Activated CD8-positive, alpha-beta T cell treated with anti-CD3 and anti-CD28 coated beads, Interleukin-2, amount 10 ng/mL, durations not matched to agents 7 days and 5 days (primary cell): Measurements from ENCODE around the gene NLRP9. TPM values are rescaled to one million over a fixed set of nuclear protein-coding genes. Genes with fewer than 3 reads are reported as not detected.
"Not testable (repeated sequence)": the region's sequence is repeated elsewhere in the genome, so short reads cannot be mapped to it uniquely, and the experiment has no call there.

Experiments used
- ATAC-seq: fragments of 150-1000 bp; cut with Tn5 transposase; one replicate; pipeline ENCODE4 v1.10.0; 2021; ENCODE audit warnings: moderate library complexity
- CTCF ChIA-PET: fragments of 350-600 bp; sonication (Branson Sonifier 250); formaldehyde crosslinking; loops from one replicate; lab custom pipeline; 2021; ENCODE audit warnings: antibody characterized with exemption; lab: Charles Lee
- POLR2A ChIA-PET: fragments of 350-600 bp; sonication (Branson Sonifier 250); formaldehyde crosslinking; loops from one replicate; lab custom pipeline; 2021; ENCODE audit warnings: antibody characterized with exemption; lab: Charles Lee
- DNase-seq: peaks from one replicate; pipeline ENCODE4 v3.0.0-alpha.2; 2020
- H3K27ac Mint-ChIP-seq: one replicate; pipeline ENCODE4 v1.8.0; 2021; ENCODE audit warnings: mild to moderate bottlenecking, mixed read lengths
- H3K27me3 Mint-ChIP-seq: one replicate; pipeline ENCODE4 v1.8.0; 2021; ENCODE audit warnings: low read depth, mixed read lengths
- H3K36me3 Mint-ChIP-seq: one replicate; pipeline ENCODE4 v1.8.0; 2021; ENCODE audit warnings: low read depth, mixed read lengths
- H3K4me1 Mint-ChIP-seq: one replicate; pipeline ENCODE4 v1.8.0; 2021; ENCODE audit warnings: low read depth, mixed read lengths
- H3K4me3 Mint-ChIP-seq: one replicate; pipeline ENCODE4 v1.8.0; 2021; ENCODE audit warnings: mild to moderate bottlenecking, mixed read lengths
- H3K9me3 Mint-ChIP-seq: one replicate; pipeline ENCODE4 v1.8.0; 2022; ENCODE audit warnings: mixed read lengths; ENCODE audit not compliant: insufficient read depth
- total RNA-seq, 2 experiments: library from RNA; stranded (reverse); gene quantifications; one replicate each; pipeline ENCODE4 v1.2.3, GENCODE V29; 2021

NLRP9 gene
- not detected for total RNA-seq

- H3K9me3 Mint-ChIP-seq: no peaks in the 10 kb centered on the region
- ATAC-seq: no peak
Measured at GRCh38 chr19:55738302-55738701, at the start of gene NLRP9. Gene NLRP9 (minus strand): TSS chr19:55738402. CDS start chr19:55738374, 28 bp downstream.

GRCh38 chr19:55781112-55781511, 42.9 kb upstream of the NLRP9 start:
- no peaks in the 10 kb centered on the region for H3K9me3 Mint-ChIP-seq
- ChIA-PET POLR2A (no interaction called here), CTCF (no interaction called here)
- H3K4me1 Mint-ChIP-seq: no peaks in the 10 kb centered on the region
- no peak for DNase-seq
- H3K27ac Mint-ChIP-seq: no peak overlapping the region
- ATAC-seq: no peak
- H3K4me3 Mint-ChIP-seq: no peak overlapping the region
- no peaks in the 10 kb centered on the region for H3K27me3 Mint-ChIP-seq
- no peaks in the 10 kb centered on the region for H3K36me3 Mint-ChIP-seq

More at GRCh38 chr19:55738302-55738701, at the start of gene NLRP9:
- POLR2A ChIA-PET: no interaction called here
- H3K4me1 Mint-ChIP-seq: no peaks in the 10 kb centered on the region
- DNase-seq: no peak
- no peak within 1 kb of the TSS for H3K4me3 Mint-ChIP-seq
- no peaks in the 10 kb centered on the region for H3K27me3 Mint-ChIP-seq
- CTCF ChIA-PET: no interaction called here
- no peaks in the 10 kb centered on the region for H3K36me3 Mint-ChIP-seq
- no peak within 1 kb of the TSS for H3K27ac Mint-ChIP-seq

- POLR2A ChIA-PET: no interaction called here
- H3K9me3 Mint-ChIP-seq: no peaks in the 10 kb centered on the region
- no peak overlapping the region for H3K27ac Mint-ChIP-seq
- CTCF ChIA-PET: no interaction called here
- no peak overlapping the region for H3K4me3 Mint-ChIP-seq
- no peaks in the 10 kb centered on the region for H3K4me1 Mint-ChIP-seq
- H3K36me3 Mint-ChIP-seq: no peaks in the 10 kb centered on the region
- no peak for ATAC-seq
- no peaks in the 10 kb centered on the region for H3K27me3 Mint-ChIP-seq
- DNase-seq: no peak
Measured at GRCh38 chr19:55778331-55778730, 40.1 kb upstream of the NLRP9 start.

GRCh38 chr19:55777528-55777927, 39.3 kb upstream of the NLRP9 start:
- H3K4me1 Mint-ChIP-seq: no peaks in the 10 kb centered on the region
- H3K36me3 Mint-ChIP-seq: no peaks in the 10 kb centered on the region
- no peak overlapping the region for H3K4me3 Mint-ChIP-seq
- ATAC-seq: no peak
- CTCF ChIA-PET: no interaction called here
- no peaks in the 10 kb centered on the region for H3K9me3 Mint-ChIP-seq
- no peak for DNase-seq
- no peaks in the 10 kb centered on the region for H3K27me3 Mint-ChIP-seq
- POLR2A ChIA-PET: no interaction called here
- no peak overlapping the region for H3K27ac Mint-ChIP-seq

GRCh38 chr19:55769632-55770031, 31.4 kb upstream of the NLRP9 start:
- DNase-seq, POLR2A ChIA-PET, CTCF ChIA-PET, ATAC-seq, H3K4me1 Mint-ChIP-seq, H3K9me3 Mint-ChIP-seq, H3K4me3 Mint-ChIP-seq, H3K27ac Mint-ChIP-seq, H3K27me3 Mint-ChIP-seq, H3K36me3 Mint-ChIP-seq: not testable (repeated sequence)

GRCh38 chr19:55768818-55769217, 30.6 kb upstream of the NLRP9 start, which contains the start of gene RFPL4AL1:
Gene RFPL4AL1 (plus strand): TSS chr19:55769118. CDS start chr19:55771805, 2,687 bp downstream.
- H3K27me3 Mint-ChIP-seq, ATAC-seq, H3K36me3 Mint-ChIP-seq, H3K4me1 Mint-ChIP-seq, H3K4me3 Mint-ChIP-seq, DNase-seq, H3K27ac Mint-ChIP-seq, CTCF ChIA-PET, H3K9me3 Mint-ChIP-seq, POLR2A ChIA-PET: not testable (repeated sequence)

GRCh38 chr19:55766466-55766865, 28.3 kb upstream of the NLRP9 start:
- no peaks in the 10 kb centered on the region for H3K36me3 Mint-ChIP-seq
- H3K4me3 Mint-ChIP-seq: no peak overlapping the region
- CTCF ChIA-PET: no interaction called here
- peaks cover 5% of the 10 kb centered on the region for H3K9me3 Mint-ChIP-seq
- ATAC-seq: no peak
- H3K27me3 Mint-ChIP-seq: peaks cover 2% of the 10 kb centered on the region
- no peak overlapping the region for H3K27ac Mint-ChIP-seq
- H3K4me1 Mint-ChIP-seq: no peaks in the 10 kb centered on the region
- DNase-seq: no peak
- POLR2A ChIA-PET: no interaction called here

- H3K27me3 Mint-ChIP-seq, ATAC-seq, H3K4me1 Mint-ChIP-seq: not testable (repeated sequence)
Measured at GRCh38 chr19:55758797-55759196, 20.6 kb upstream of the NLRP9 start, which contains the start of gene RFPL4A. Gene RFPL4A (plus strand): TSS chr19:55759097. CDS start chr19:55761801, 2,704 bp downstream.

GRCh38 chr19:55756808-55757207, 18.6 kb upstream of the NLRP9 start:
- ATAC-seq, H3K4me3 Mint-ChIP-seq, H3K27ac Mint-ChIP-seq, H3K4me1 Mint-ChIP-seq, H3K36me3 Mint-ChIP-seq, H3K27me3 Mint-ChIP-seq, DNase-seq, POLR2A ChIA-PET, H3K9me3 Mint-ChIP-seq, CTCF ChIA-PET: not testable (repeated sequence)

More at GRCh38 chr19:55758797-55759196, 20.6 kb upstream of the NLRP9 start, which contains the start of gene RFPL4A:
- H3K36me3 Mint-ChIP-seq, POLR2A ChIA-PET, H3K9me3 Mint-ChIP-seq, DNase-seq, H3K27ac Mint-ChIP-seq, H3K4me3 Mint-ChIP-seq, CTCF ChIA-PET: not testable (repeated sequence)

GRCh38 chr19:55753401-55753800, 15.2 kb upstream of the NLRP9 start:
- ATAC-seq (no peak), DNase-seq (no peak)
- ChIA-PET CTCF (no interaction called here), POLR2A (no interaction called here)
- Mint-ChIP-seq H3K9me3 (peaks cover 5% of the 10 kb centered on the region), H3K27ac (no peak overlapping the region), H3K4me1 (no peaks in the 10 kb centered on the region), H3K4me3 (no peak overlapping the region), H3K27me3 (no peaks in the 10 kb centered on the region), H3K36me3 (no peaks in the 10 kb centered on the region)

- CTCF ChIA-PET: no interaction called here
- no peak overlapping the region for H3K27ac Mint-ChIP-seq
- no peaks in the 10 kb centered on the region for H3K36me3 Mint-ChIP-seq
- DNase-seq (no peak), ATAC-seq (no peak)
- no peak overlapping the region for H3K4me3 Mint-ChIP-seq
- no peaks in the 10 kb centered on the region for H3K4me1 Mint-ChIP-seq
- POLR2A ChIA-PET: no interaction called here
- no peaks in the 10 kb centered on the region for H3K9me3 Mint-ChIP-seq
- H3K27me3 Mint-ChIP-seq: no peaks in the 10 kb centered on the region
Measured at GRCh38 chr19:55750715-55751114, 12.5 kb upstream of the NLRP9 start.

GRCh38 chr19:55730378-55730777, 7.8 kb downstream of the NLRP9 start:
- H3K9me3 Mint-ChIP-seq, H3K4me1 Mint-ChIP-seq, H3K36me3 Mint-ChIP-seq, POLR2A ChIA-PET, DNase-seq, H3K27ac Mint-ChIP-seq, ATAC-seq, H3K27me3 Mint-ChIP-seq, H3K4me3 Mint-ChIP-seq, CTCF ChIA-PET: not testable (repeated sequence)

- ATAC-seq (no peak), DNase-seq (no peak)
- H3K4me3 Mint-ChIP-seq: no peak overlapping the region
- ChIA-PET CTCF (no interaction called here), POLR2A (no interaction called here)
- H3K27me3 Mint-ChIP-seq: peaks cover 8% of the 10 kb centered on the region
- H3K27ac Mint-ChIP-seq: no peak overlapping the region
- peaks cover 10% of the 10 kb centered on the region for H3K9me3 Mint-ChIP-seq
- H3K4me1 Mint-ChIP-seq: no peaks in the 10 kb centered on the region
- no peaks in the 10 kb centered on the region for H3K36me3 Mint-ChIP-seq
Measured at GRCh38 chr19:55723491-55723890, 14.7 kb downstream of the NLRP9 start.
